GM12801 (cell line): Measurements from ENCODE around the gene TDRD12.

ENCODE experiments used
- TF ChIP-seq, protein P1 (sequence below): IDR thresholded peaks from one replicate; pipeline ENCODE4 v1.5.1; 2011; ENCODE audit warnings: control low read depth; ENCODE audit not compliant: insufficient read length; ENCODE audit errors: extremely low read depth

Gene TDRD12

DNA sequence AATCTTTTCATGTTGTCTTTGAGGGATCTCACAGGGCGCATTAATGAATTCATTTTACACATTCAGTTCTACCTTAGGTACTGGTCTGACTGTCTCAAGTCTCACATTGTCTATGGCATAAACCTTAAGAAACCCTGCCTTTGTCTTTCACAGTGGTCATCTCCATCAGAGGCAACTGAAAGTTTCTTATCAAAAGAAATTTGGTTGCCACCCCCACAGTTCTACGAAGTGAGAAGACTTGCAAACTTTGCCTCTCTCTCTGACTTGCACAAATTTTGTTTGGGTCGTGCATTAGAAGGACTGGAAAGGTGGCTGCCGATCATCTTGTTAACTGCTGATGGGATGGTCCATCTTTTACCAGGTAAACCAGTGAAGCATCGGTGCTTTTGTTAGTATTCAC, 10.5 kb upstream of the TDRD12 start:
- TF ChIP-seq, protein P1, sequence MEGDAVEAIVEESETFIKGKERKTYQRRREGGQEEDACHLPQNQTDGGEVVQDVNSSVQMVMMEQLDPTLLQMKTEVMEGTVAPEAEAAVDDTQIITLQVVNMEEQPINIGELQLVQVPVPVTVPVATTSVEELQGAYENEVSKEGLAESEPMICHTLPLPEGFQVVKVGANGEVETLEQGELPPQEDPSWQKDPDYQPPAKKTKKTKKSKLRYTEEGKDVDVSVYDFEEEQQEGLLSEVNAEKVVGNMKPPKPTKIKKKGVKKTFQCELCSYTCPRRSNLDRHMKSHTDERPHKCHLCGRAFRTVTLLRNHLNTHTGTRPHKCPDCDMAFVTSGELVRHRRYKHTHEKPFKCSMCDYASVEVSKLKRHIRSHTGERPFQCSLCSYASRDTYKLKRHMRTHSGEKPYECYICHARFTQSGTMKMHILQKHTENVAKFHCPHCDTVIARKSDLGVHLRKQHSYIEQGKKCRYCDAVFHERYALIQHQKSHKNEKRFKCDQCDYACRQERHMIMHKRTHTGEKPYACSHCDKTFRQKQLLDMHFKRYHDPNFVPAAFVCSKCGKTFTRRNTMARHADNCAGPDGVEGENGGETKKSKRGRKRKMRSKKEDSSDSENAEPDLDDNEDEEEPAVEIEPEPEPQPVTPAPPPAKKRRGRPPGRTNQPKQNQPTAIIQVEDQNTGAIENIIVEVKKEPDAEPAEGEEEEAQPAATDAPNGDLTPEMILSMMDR = no peak

DNA sequence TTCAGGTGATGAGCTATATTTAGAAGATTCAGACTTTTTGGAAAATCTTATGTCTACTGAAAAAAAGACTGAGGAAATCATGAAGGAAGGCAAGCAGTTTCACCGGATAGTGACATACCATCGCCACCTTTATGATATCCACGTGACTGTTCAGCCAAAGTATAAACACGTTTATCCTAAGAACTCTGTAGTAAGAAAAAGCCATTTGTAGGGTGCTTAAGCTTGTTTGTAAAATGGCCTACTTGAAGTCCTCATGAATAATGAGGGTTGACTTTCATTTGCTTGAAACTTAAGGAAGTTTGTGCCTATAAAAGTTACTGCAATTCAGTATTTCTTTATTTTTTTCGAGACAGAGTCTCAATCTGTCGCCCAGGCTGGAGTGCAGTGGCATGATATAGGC, 7.8 kb upstream of the TDRD12 start:
- TF ChIP-seq, protein P1 = no peak

DNA sequence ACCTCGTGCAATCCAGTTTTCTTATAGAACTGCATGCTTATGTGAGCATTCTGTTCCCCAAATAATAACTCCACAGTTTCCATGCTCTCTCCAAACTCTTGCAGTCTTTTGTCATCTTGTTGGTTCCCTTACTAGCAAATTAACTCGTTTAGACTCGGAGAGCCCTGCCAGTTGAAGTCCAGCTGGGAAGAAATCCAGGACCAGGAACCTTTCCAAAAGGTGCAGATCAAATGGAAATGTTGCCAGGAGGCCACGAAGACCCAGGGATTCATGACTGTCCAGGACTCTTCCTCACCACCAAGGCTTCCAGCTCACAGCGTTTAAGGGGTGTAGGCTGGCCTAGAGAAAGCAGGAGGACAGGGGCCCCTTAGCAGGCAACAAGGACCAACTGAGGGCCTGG, 2.1 kb upstream of the TDRD12 start:
- TF ChIP-seq, protein P1 = no peak

DNA sequence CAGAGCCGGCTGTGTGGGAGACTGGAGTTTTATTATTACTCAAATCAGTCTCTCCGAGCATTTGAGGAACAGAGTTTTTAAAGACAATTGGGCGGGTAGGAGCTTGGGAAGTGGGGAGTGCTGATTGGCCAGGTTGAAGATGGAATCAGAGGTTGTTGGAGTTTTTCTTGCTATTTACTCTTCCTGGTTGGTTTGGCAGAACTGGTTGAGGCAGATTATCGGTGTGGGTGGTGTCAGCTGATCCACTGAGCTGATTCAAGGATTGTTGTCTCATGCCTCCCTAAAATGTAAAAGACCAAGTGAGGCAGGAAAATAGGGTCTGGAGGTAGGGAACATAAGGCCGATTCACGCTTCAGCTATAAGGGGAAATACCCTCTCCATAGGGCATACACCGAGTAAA, 1.3 kb upstream of the TDRD12 start:
- TF ChIP-seq, protein P1 = no peak

DNA sequence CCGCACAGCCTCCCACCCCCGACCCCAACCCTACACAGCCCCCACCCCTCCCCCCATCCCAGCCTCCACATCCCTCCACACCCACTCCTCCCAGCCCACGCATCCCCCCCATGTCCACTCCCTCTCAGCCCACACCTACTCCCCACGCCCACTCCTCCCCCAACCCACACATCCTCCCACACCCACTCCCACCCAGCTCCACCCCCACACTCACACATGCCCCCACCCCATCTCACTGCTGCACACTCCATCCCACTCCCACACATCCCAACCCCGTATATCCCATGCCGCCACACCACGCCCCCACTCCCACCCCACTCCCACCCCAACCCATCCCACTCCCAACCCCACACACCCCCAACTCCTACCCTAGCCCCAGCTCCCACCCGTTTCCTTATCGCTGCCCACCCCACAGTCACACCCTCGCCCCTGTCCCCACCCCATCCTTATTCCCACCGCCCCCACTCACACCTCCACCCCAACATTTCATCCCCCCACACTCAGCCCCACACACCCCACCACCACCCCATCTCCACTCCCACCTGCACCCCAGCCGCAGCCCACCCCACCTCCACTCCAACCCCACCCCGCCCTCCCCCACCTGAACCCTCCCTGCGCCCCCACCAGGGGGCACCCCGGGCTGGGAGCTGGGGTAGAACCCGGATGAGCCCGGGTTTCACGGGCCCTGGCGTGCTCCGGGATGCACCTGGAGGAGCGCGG, 809 bp downstream of the TDRD12 start:
- TF ChIP-seq, protein P1 = no peak

DNA sequence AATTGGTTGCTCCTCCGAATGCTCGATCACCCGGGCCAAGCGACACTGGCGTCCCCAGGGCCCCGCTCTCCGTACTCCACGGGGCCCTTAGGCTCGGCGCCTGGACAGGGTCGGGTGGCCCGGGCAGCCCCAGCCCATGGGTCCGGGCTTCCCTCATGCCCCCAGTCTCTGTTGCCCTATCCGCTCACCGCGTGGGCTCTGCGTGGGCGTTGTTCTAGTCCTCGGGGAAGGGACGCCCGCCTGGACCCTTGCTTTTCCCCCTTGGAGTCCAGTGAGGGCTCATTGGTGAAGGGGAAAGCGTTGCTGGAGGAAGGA, 1.3 kb downstream of the TDRD12 start:
- TF ChIP-seq, protein P1 = no peak

DNA sequence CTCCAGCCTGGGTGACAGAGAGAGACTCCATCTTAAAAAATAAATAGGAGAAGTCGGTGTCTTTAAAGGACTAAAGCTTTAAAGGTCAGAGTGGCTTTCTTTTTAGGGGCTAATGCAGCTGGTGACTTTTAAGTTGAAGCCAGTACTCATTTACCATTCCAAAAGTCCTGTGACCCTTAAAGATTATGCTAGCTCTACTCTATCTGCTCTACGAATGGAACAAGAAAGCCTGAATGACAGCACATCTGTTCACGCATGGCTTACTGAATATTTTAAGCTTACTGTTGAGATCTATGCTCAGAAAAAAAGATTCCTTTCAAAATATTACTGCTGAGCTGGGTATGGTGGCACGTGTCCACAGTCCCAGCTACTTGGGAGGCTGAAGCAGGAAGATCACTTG, 16.4 kb downstream of the TDRD12 start:
- TF ChIP-seq, protein P1 = no peak
